HK-2 (cell line): ENCODE data around the gene CDKN1C.
A peak's percentile ranks its signal among the peaks of the same experiment; 100 is the strongest.

Experiments
- DNase-seq: peaks from one replicate; pipeline ENCODE4 v3.0.0-alpha.2; 2018; ENCODE audit not compliant: unreplicated experiment

Gene CDKN1C

DNA sequence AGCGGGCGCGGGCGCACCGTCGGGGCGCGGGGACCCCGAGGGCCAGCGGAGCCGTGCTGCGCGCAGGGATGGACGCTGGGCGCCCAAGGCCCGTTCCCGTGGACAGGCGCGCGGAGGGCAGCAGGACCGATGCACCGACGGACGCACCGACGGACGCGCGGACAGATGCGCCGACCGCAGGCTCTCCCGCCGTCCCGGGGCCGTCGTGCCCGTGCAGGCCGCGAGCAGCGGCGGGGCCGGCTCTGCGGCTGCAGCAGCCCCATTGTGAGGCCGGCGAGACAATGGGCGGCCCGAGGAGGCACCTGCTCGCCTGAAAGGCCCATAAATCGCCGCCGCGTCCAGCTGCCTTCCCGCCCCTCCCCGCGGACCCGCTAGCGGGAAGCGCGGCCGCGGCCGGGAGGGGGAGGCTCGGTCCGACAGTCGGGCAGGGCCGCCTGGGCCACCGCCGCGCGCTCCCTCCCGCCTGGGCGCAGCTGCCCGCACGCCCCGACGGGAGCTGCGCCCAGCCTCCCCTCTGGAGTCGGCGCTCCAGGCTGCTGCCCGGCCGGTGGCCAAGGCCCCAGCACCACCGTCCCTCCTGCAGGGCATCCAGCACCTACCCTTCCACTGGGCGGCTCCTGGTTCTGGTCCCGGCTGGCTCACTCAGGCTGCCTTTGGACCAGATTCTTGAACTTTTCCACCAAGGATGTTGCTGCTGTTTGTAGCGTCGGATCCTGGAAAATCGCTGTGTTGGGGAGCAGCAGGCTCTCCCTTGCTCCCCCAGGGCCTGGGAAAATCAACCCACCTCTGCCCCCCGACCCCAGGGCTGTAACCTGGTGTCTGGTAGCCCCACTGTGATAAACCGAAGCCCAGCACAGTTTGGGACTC is 15.8 kb downstream of the CDKN1C start:
- no peak for DNase-seq

GRCh38 chr11:2869134-2869526 is 16.4 kb downstream of the CDKN1C start:
- DNase-seq, result no peak

DNA sequence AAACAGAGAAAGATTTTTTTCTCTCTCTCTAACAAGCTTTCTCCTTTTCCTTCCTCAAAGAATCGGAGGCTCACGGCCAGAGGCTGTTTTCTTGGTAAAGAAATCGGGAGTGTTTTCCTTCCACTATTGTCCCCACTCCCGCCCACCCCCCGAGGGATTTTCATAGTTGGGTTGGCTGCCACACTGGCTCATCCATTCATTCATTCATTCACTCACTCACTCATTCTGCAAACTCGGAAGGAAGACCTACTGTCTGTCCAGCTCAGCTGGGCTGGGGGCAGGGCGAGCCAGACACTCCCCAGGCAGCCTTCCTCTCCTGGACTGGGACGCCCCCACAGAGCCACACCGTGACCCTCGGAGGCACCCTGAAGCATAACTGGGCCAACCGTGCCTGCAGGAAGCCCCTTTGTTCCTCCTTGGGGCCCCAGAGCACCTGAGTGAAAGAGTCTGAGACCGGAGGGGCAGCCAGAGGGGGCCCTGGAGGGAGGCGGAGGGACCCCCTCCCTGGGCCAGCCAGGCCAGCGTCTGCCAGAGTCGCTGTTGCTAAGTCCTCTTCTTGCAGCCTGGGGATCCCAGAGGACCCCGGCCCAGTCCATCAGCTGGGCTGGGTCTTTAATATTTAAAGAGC is 17.0 kb downstream of the CDKN1C start:
- no peak for DNase-seq

GRCh38 chr11:2867722-2868505 is 17.7 kb downstream of the CDKN1C start:
- DNase-seq, result no peak

DNA sequence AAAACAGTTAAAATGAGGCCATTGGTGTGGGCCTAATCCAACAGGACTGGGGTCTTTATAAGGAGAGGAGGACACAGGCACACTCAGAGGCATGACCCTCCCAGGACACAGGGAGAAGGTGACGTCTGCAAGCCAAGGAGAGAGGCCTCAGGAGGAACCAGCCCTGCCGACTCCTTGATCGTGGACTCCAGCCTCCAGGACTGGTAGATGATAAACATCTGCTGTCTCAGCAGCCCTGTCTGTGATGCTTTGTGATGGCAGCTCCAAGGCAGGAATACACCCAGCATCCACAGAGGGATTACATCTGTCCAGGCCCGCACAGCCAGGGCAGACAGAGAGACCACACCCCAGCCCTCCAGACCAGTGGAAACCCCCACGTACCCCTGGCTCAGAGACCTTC is 18.4 kb downstream of the CDKN1C start:
- DNase-seq, result no peak

GRCh38 chr11:2865922-2866577 is 19.5 kb downstream of the CDKN1C start:
- no peak for DNase-seq

DNA sequence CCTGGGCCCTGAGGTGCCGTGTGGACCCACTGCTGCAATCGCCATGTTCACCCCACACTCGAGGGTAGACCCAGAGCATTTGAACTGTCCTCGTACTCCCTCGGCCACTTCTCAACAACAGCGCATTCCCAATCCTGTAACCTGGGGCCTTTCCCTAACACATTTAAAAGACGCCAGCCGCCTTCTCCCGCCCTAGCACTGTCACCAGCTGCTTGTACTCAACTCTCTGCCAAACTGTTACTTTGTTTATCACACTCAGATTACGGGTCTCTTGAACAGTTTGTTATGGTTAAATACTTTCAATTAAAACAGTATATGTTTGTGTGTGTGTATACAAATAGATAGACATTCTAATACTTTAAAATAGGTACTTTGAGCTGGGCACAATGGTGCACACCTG is 20.7 kb downstream of the CDKN1C start:
- DNase-seq, result no peak

DNA sequence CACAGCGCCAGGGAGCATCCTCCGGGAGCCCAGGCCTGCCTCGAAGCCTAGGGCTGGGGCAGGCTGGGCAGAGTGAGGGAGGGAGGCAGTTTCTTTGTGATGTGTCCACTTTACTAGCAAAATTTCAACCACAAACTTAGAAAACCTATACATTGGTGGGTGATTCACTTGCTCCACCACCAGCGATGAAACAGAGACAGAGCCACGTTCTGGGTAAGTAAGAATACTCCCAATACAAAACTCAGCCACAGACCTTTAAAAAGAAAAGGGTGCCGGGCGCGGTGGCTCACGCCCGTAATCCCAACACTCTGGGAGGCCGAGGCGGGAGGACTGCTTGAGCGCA is 22.3 kb downstream of the CDKN1C start:
- no peak for DNase-seq

DNA sequence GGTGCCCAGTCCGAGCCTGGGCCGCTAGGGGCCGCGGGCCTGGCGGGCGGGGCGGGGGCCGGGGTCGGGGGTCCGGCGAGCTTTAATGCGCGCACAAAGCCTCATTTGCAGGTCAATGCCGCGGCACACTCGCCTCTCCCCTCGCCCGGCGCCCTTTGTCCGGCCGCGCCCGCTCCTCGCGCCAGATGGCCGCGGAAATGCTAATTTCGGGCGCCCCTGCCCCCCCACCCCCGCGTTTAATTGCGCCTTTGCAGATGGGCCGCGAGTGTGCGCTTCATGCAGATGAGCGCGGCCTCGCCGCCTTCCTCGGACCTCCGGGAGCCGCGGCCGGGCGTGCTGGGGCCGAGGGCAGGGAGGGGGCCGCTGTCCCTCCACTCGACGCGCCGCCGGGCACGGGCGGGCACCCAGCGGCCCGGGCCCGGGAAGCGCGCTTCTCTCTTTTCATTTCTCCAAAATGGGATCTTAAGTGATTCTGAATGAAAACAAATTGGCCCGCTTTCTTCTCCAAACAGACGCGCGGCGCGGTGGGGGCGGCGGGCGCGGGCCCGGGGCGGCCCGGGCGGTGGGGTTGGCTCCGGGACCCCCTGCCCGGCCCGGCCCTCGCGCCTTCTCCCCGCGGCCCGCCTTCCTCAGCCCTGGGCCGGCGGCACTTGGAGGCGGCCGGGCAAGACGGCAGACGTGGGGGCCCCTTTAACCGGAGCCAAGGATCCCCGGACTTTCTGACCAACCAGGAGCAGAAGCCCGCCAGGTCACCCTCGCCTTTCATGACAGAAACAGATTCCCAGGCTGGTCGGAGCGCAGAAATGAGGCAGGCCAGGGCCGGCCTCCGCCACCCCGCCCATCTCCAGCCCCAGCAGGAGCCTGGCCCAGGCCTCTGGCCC is 22.9 kb downstream of the CDKN1C start:
- no peak for DNase-seq

DNA sequence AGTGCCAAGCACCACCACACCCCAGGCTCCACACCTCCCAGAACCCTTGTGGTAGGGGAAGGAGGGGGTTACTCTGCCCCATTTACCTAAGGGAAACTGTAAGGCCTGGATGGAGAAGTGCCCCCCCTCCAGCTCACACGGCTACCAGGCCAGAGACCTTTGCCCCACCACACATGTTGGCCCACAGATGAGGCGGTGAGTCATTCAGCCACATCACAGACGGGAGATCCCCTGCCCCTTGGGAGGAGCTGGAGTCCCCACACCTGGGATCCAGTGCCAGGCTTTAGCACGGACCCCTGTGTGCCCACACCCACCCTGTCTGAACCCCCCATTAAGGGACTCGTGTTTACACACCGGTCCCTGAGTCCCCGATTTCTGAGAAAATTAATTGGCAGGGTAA is 24.9 kb downstream of the CDKN1C start:
- DNase-seq, result peak; percentile 36

DNA sequence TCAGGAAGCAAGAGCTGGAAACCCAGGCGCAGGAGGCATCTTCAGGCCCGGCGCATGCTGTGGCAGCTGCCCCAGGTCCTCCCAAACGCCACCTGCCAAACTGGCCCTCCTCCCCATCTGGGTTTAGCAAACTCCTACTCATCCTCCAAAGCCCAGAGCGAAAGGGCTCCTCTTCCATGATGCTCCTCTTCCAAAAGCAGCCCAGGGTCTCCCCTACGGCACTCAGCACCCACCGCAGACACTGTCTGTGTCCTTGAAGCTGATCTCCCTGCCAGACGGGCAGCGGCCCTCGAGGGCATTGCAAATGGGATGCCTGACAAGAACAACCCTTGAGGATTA is 25.9 kb downstream of the CDKN1C start:
- no peak for DNase-seq

GRCh38 chr11:2858995-2859698 is 26.4 kb downstream of the CDKN1C start:
- DNase-seq, result no peak

DNA sequence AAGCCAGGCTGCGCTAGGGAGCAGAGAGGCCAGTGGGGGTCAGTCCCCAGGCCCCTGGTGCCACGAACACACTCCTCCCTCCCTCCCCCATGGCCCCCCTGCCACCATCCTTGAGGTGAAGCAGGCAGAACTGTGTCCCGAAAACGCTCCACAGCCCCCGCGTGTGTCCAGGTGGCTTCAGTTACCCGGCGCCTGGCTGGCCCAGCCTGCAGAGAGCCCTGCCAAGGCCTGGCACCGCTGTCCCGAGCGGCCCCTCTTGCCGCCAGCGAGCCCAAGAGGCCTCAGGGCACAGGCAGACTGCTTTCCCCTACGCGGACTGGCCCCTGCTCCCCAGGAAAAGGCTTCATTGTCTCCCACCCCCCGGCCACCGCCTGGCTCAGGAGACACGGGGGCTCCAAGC is 27.7 kb downstream of the CDKN1C start:
- DNase-seq, result no peak

GRCh38 chr11:2857276-2857675 is 28.3 kb downstream of the CDKN1C start:
- DNase-seq, result no peak

DNA sequence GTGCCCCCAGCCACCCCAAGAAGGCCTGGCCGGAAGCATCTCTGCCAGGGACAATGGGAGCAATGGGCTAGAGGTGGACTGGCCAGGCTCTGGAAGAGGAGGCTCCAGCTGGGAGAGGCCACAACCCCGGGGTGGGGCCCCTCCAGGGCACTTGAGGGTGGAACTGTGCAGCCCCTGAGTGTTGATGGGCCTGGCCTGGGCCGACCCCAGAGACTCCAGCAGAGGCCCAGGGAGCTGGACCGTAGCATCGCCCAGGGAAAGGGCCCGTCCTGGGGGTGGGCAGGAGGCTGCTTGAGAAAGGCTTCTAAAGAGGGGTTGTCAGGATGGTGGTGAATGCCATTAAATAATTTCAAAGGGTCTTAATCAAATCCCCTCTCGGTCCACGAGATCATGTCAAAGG is 30.4 kb downstream of the CDKN1C start:
- DNase-seq, result no peak

DNA sequence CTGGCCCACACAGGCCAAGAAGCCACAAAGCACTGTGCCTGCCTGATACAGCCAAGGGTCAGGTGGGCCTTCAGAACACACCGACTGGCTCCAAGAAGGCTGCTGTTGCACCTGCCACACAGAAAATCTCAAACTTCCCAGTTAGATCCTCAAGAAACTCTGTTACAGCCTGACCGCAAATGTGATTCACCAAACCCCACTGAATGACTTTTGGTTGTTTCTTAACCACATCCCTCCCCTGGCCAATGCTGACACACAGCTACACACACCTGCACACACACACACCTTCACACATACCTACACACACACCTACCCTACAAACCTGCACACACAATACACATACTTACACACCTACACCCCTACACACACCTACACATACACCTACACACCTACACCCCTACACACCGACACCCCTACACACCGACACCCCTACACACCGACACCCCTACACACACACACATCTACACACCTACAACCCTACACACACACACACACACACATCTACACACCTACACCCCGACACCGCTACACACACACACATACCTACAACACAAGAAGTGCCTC is 31.5 kb downstream of the CDKN1C start:
- no peak for DNase-seq

DNA sequence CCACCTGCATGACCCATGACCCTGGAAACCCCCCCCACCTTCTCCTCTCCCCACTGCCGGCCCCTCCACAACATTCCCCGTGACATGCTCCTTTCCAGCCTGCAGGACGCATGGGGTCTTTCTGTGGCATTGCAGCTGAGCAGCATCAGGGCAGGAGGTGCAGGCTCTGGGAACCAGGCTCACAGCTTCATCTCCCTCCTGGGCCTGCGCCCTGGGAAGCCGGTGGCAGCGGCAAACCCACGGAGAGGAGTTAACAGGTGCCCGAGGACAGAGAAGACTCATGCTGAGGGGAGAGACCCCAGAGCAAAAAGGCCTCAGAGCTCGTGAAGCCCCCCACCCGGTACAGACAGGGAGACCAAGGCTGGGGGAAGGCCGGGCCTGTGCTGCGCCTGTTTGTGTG is 32.2 kb downstream of the CDKN1C start:
- DNase-seq, result no peak

- no peak for DNase-seq
These were observed 35.4 kb downstream of the CDKN1C start for GRCh38 chr11:2849994-2850770.

- no peak for DNase-seq
These were observed 37.1 kb downstream of the CDKN1C start for GRCh38 chr11:2848497-2848896.

DNA sequence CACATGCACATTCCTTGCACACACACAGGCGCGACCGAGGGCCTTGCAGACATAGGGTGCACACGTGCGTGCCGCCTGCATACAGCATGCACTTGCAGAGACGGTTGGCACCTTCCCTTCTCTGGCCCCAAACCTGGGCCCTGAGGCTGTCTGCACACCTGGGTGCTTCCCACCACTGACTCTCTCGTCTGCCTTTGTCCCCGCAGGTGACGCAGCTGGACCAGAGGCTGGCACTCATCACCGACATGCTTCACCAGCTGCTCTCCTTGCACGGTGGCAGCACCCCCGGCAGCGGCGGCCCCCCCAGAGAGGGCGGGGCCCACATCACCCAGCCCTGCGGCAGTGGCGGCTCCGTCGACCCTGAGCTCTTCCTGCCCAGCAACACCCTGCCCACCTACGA is 38.0 kb downstream of the CDKN1C start:
- no peak for DNase-seq
